ENCODE measurements around the gene POU2AF2.

GRCh38 chr11:111322534-111322933, 77.0 kb downstream of the POU2AF2 start:
- no peak for TF ChIP-seq REST (IDR thresholded peaks at IDR 0.05; ENCODE audit: borderline replicate concordance)
- no peak for TF ChIP-seq CTCF (IDR thresholded peaks at IDR 0.05; ENCODE audit: poor library complexity, severe bottlenecking)
- no peak for TF ChIP-seq EZH2 (IDR thresholded peaks at IDR 0.05; ENCODE audit: borderline replicate concordance, insufficient read depth, low read length, poor library complexity, severe bottlenecking)
- TF ChIP-seq RAD21 (conservative IDR thresholded peaks at IDR 0.05): no peak
- TF ChIP-seq EP300 (conservative IDR thresholded peaks at IDR 0.05; ENCODE audit: poor library complexity, severe bottlenecking): no peak
- TF ChIP-seq POLR2AphosphoS5 (IDR thresholded peaks at IDR 0.05): no peak
